Mucosa of descending colon (tissue), 3 donors: ENCODE data around the gene NPIPB5. TPM values are rescaled to one million over a fixed set of nuclear protein-coding genes. Genes with fewer than 3 reads are reported as not detected.
"Not testable (repeated sequence)": the region's sequence is repeated elsewhere in the genome, so short reads cannot be mapped to it uniquely, and the experiment has no call there.

Experiments used
- ATAC-seq: fragments of 200-7000 bp; cut with Tn5 transposase; one replicate; pipeline ENCODE4 v1.9.1; 2020; ENCODE audit warnings: mild to moderate bottlenecking, moderate library complexity
- DNase-seq, 3 donors: peaks; one replicate each; pipeline ENCODE4 v3.0.0-alpha.2; 2020
- H3K36me3 ChIP-seq: fragments of 200-600 bp; one replicate; pipeline ENCODE4 v1.8.0; 2021; ENCODE audit warnings: low read depth, mild to moderate bottlenecking
- H3K4me1 ChIP-seq: fragments of 200-600 bp; one replicate; pipeline ENCODE4 v1.8.0; 2021; ENCODE audit warnings: low read depth, mild to moderate bottlenecking
- H3K4me3 ChIP-seq: fragments of 200-600 bp; one replicate; pipeline ENCODE4 v1.8.0; 2021; ENCODE audit warnings: mild to moderate bottlenecking
- H3K9me3 ChIP-seq: fragments of 200-600 bp; one replicate; pipeline ENCODE4 v1.8.0; 2021; ENCODE audit warnings: mild to moderate bottlenecking
- intact Hi-C, 2 donors: fragments of 100-400 bp; cut with DNase I in 1 of 2; cut with micrococcal nuclease in 1 of 2; formaldehyde crosslinking; loops; one replicate each; pipeline versions ENCODE4 v1.11.0 to v1.11.1; 2022; cut with DNase I, micrococcal nuclease
- long read RNA-seq, 2 donors: library from polyadenylated mRNA; unstranded; transcript quantifications; one replicate each; pipeline ENCODE4 v2.0.0, GENCODE V29; 2019 to 2021
- total RNA-seq, 3 donors: library from RNA; stranded (reverse); fragmentation: NEBNext Ultra II Directional in 2 of 3; extraction: Animal tissue kit (Norgen Biotek cat#: 25700) in 2 of 3; gene quantifications; one replicate each; pipeline versions ENCODE4 v1.2.1 to v1.2.4, GENCODE V29; 2021 to 2023
- donor health status: DM: no; HTN: no; CAD: no; lungs with moderate emphysema.
- donor health status: DM: no; HTN: no; CAD: no.
- donor health status: DM: no; HTN: yes; CAD: no.

The NPIPB5 gene
- total RNA-seq, result 100 to 1,000 TPM; 255 to 405 (median 328) TPM
- long read RNA-seq, donor 1, partial matches to known transcripts, result 0 of 6 reads
- long read RNA-seq, donor 1, other reads (novel, unspliced or antisense), result 6 of 6 reads
- long read RNA-seq, donor 2, partial matches to known transcripts, result 0 of 1 reads
- long read RNA-seq, donor 2, other reads (novel, unspliced or antisense), result 1 of 1 reads

- intact Hi-C loops, result not testable (repeated sequence)
Measured at GRCh38 chr16:22510591-22510990, at the start of gene NPIPB5. Gene NPIPB5, plus strand, starts transcription at chr16:22510891. Its CDS starts 2,911 bp downstream, at chr16:22513802.

GRCh38 chr16:22468846-22469245, 41.8 kb upstream of the NPIPB5 start:
- ATAC-seq, intact Hi-C loops: not testable (repeated sequence)

More at GRCh38 chr16:22510591-22510990, at the start of gene NPIPB5:
- DNase-seq, H3K9me3 ChIP-seq, H3K4me3 ChIP-seq, H3K4me1 ChIP-seq, H3K36me3 ChIP-seq, ATAC-seq: not testable (repeated sequence)

GRCh38 chr16:22537996-22538395, 27.3 kb downstream of the NPIPB5 start:
- intact Hi-C loops, DNase-seq: not testable (repeated sequence)

More at GRCh38 chr16:22468846-22469245, 41.8 kb upstream of the NPIPB5 start:
- not testable (repeated sequence) for H3K9me3 ChIP-seq, H3K4me1 ChIP-seq, H3K4me3 ChIP-seq, DNase-seq, H3K36me3 ChIP-seq

GRCh38 chr16:22544809-22545208, 34.1 kb downstream of the NPIPB5 start:
- H3K36me3 ChIP-seq, DNase-seq, intact Hi-C loops, H3K4me3 ChIP-seq, H3K4me1 ChIP-seq, H3K9me3 ChIP-seq, ATAC-seq: not testable (repeated sequence)

More at GRCh38 chr16:22537996-22538395, 27.3 kb downstream of the NPIPB5 start:
- not testable (repeated sequence) for H3K36me3 ChIP-seq, H3K4me3 ChIP-seq, ATAC-seq, H3K4me1 ChIP-seq, H3K9me3 ChIP-seq

- H3K36me3 ChIP-seq, intact Hi-C loops, ATAC-seq, H3K9me3 ChIP-seq, DNase-seq, H3K4me3 ChIP-seq, H3K4me1 ChIP-seq: not testable (repeated sequence)
Measured at GRCh38 chr16:22546630-22547029, 35.9 kb downstream of the NPIPB5 start.

- intact Hi-C loops, H3K9me3 ChIP-seq, DNase-seq, H3K4me1 ChIP-seq, H3K4me3 ChIP-seq, H3K36me3 ChIP-seq: not testable (repeated sequence)
- peak; percentile 14 for ATAC-seq
Measured at GRCh38 chr16:22547170-22547765, 36.6 kb downstream of the NPIPB5 start.

GRCh38 chr16:22549853-22550252, 39.2 kb downstream of the NPIPB5 start:
- H3K4me1 ChIP-seq, H3K9me3 ChIP-seq, intact Hi-C loops, H3K4me3 ChIP-seq, H3K36me3 ChIP-seq, ATAC-seq, DNase-seq: not testable (repeated sequence)

GRCh38 chr16:22551143-22551542, 40.5 kb downstream of the NPIPB5 start:
- H3K4me1 ChIP-seq, ATAC-seq, H3K9me3 ChIP-seq, DNase-seq, H3K4me3 ChIP-seq, H3K36me3 ChIP-seq, intact Hi-C loops: not testable (repeated sequence)

- intact Hi-C loops, H3K4me1 ChIP-seq, ATAC-seq, H3K4me3 ChIP-seq, DNase-seq, H3K36me3 ChIP-seq, H3K9me3 ChIP-seq: not testable (repeated sequence)
Measured at GRCh38 chr16:22551651-22552050, 41.0 kb downstream of the NPIPB5 start.

- H3K4me1 ChIP-seq, H3K36me3 ChIP-seq, DNase-seq, H3K9me3 ChIP-seq, ATAC-seq, intact Hi-C loops, H3K4me3 ChIP-seq: not testable (repeated sequence)
Measured at GRCh38 chr16:22556759-22557158, 46.1 kb downstream of the NPIPB5 start.

Other genes starting within 250 kb of the NPIPB5 start
- 10 to 100 TPM; 37.7 to 54.5 (median 49.5) TPM for gene POLR3E, start 213.5 kb upstream of the NPIPB5 start, total RNA-seq
- 10 to 100 TPM; 23.8 to 30.4 (median 26.3) TPM for gene CDR2, start 136.3 kb upstream of the NPIPB5 start, total RNA-seq